Uterus (tissue), 2 donors: ENCODE data around the gene GPR148.

Source experiments
- POLR2A ChIP-seq, 2 donors: fragments of 450-650 bp; IDR thresholded peaks; one replicate each; pipeline ENCODE4 v1.6.1; 2016; ENCODE audit warnings: antibody characterized with exemption in 2 of 2, mild to moderate bottlenecking in 1 of 2, moderate library complexity in 1 of 2
- TF ChIP-seq, protein P1 (sequence below), 4 experiments: fragments of 200-600 bp in 2 of 4; fragments of 450-650 bp in 2 of 4; sonication (generic) in 2 of 4; IDR thresholded peaks; one replicate each; pipeline ENCODE4 v1.5.1; 2016 to 2019; ENCODE audit warnings: antibody characterized with exemption in 4 of 4, mild to moderate bottlenecking in 2 of 4, moderate library complexity in 1 of 4

DNA sequence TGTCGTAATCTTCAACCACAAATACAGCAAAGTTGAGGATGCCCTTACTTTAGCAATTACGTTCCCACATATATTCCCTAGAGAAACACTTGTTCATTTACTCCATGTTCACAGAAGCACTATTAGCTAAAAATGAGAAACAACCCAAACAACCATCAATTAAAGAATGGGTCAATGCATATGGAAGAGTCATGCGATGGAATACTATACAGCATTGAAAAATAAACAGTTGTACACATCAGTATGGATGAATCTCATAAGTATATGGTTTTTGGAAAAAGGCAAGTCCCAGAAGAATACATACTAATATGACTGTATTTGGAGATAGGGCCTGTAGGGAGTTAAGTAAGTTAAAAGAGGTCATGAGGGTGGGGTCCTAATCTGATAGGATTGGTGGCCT, 6.3 kb downstream of the GPR148 start:
- TF ChIP-seq, protein P1, sequence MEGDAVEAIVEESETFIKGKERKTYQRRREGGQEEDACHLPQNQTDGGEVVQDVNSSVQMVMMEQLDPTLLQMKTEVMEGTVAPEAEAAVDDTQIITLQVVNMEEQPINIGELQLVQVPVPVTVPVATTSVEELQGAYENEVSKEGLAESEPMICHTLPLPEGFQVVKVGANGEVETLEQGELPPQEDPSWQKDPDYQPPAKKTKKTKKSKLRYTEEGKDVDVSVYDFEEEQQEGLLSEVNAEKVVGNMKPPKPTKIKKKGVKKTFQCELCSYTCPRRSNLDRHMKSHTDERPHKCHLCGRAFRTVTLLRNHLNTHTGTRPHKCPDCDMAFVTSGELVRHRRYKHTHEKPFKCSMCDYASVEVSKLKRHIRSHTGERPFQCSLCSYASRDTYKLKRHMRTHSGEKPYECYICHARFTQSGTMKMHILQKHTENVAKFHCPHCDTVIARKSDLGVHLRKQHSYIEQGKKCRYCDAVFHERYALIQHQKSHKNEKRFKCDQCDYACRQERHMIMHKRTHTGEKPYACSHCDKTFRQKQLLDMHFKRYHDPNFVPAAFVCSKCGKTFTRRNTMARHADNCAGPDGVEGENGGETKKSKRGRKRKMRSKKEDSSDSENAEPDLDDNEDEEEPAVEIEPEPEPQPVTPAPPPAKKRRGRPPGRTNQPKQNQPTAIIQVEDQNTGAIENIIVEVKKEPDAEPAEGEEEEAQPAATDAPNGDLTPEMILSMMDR (IDR thresholded peaks at IDR 0.05), result no peak
- no peak for TF ChIP-seq POLR2A (IDR thresholded peaks at IDR 0.05)
